KOPT-K1 (cell line): ENCODE measurements around the gene ANKRD11.
"Not testable (repeated sequence)": the region's sequence is repeated elsewhere in the genome, so short reads cannot be mapped to it uniquely, and the experiment has no call there.

ENCODE experiments used
- H3K27ac ChIP-seq: fragments of 200-600 bp; sonication (generic); 2 replicates; pipeline ENCODE4 v1.5.1; 2016; ENCODE audit warnings: antibody characterized with exemption, mild to moderate bottlenecking, low read depth, low read length; ENCODE audit not compliant: poor library complexity, severe bottlenecking
- H3K36me3 ChIP-seq: fragments of 200-600 bp; sonication (generic); 2 replicates; pipeline ENCODE4 v1.5.1; 2017; ENCODE audit warnings: antibody characterized with exemption, mild to moderate bottlenecking, low read length, moderate library complexity; ENCODE audit not compliant: insufficient read depth
- H3K9me3 ChIP-seq: fragments of 200-600 bp; sonication (generic); 2 replicates; pipeline ENCODE4 v1.5.1; 2017; ENCODE audit warnings: antibody characterized with exemption, low read length, mild to moderate bottlenecking; ENCODE audit not compliant: insufficient read depth, poor library complexity, severe bottlenecking

Gene ANKRD11

GRCh38 chr16:89423681-89424260 is 66.6 kb downstream of the ANKRD11 start:
- peaks cover 42% of the 10 kb centered on the region for H3K36me3 ChIP-seq
- H3K27ac ChIP-seq: peak overlapping the region; percentile 38

GRCh38 chr16:89422905-89423630 is 67.3 kb downstream of the ANKRD11 start:
- Histone ChIP-seq H3K27ac (peak overlapping the region; percentile 38), H3K9me3 (no peaks in the 10 kb centered on the region), H3K36me3 (peaks cover 47% of the 10 kb centered on the region)

More at GRCh38 chr16:89423681-89424260, 66.6 kb downstream of the ANKRD11 start:
- H3K9me3 ChIP-seq: no peaks in the 10 kb centered on the region

GRCh38 chr16:89422527-89422904 is 67.8 kb downstream of the ANKRD11 start:
- H3K36me3 ChIP-seq: peaks cover 53% of the 10 kb centered on the region
- no peak overlapping the region for H3K27ac ChIP-seq
- no peaks in the 10 kb centered on the region for H3K9me3 ChIP-seq

GRCh38 chr16:89421300-89421699 is 69.1 kb downstream of the ANKRD11 start:
- peaks cover 55% of the 10 kb centered on the region for H3K36me3 ChIP-seq
- not testable (repeated sequence) for H3K27ac ChIP-seq

GRCh38 chr16:89420204-89420603 is 70.2 kb downstream of the ANKRD11 start:
- Histone ChIP-seq H3K9me3 (no peaks in the 10 kb centered on the region), H3K27ac (no peak overlapping the region), H3K36me3 (peaks cover 53% of the 10 kb centered on the region)

More at GRCh38 chr16:89421300-89421699, 69.1 kb downstream of the ANKRD11 start:
- H3K9me3 ChIP-seq: not testable (repeated sequence)

GRCh38 chr16:89418352-89418751 is 72.0 kb downstream of the ANKRD11 start:
- H3K36me3 ChIP-seq: peaks cover 44% of the 10 kb centered on the region
- H3K27ac ChIP-seq: no peak overlapping the region
- no peaks in the 10 kb centered on the region for H3K9me3 ChIP-seq

- no peak overlapping the region for H3K27ac ChIP-seq
- H3K36me3 ChIP-seq: peaks cover 44% of the 10 kb centered on the region
- no peaks in the 10 kb centered on the region for H3K9me3 ChIP-seq
Observed at GRCh38 chr16:89417352-89417751, 73.0 kb downstream of the ANKRD11 start.

- no peaks in the 10 kb centered on the region for H3K9me3 ChIP-seq
- peaks cover 32% of the 10 kb centered on the region for H3K36me3 ChIP-seq
- H3K27ac ChIP-seq: no peak overlapping the region
Observed at GRCh38 chr16:89413811-89414585, 76.4 kb downstream of the ANKRD11 start.

- Histone ChIP-seq H3K36me3 (peaks cover 25% of the 10 kb centered on the region), H3K9me3 (no peaks in the 10 kb centered on the region), H3K27ac (no peak overlapping the region)
Observed at GRCh38 chr16:89412811-89413210, 77.5 kb downstream of the ANKRD11 start.

GRCh38 chr16:89411335-89411850 is 79.0 kb downstream of the ANKRD11 start:
- Histone ChIP-seq H3K27ac (no peak overlapping the region), H3K9me3 (no peaks in the 10 kb centered on the region), H3K36me3 (peaks cover 11% of the 10 kb centered on the region)

GRCh38 chr16:89410794-89411309 is 79.5 kb downstream of the ANKRD11 start:
- Histone ChIP-seq H3K9me3 (no peaks in the 10 kb centered on the region), H3K36me3 (peaks cover 5% of the 10 kb centered on the region), H3K27ac (peak overlapping the region; percentile 10)

GRCh38 chr16:89410322-89410721 is 80.0 kb downstream of the ANKRD11 start:
- no peak overlapping the region for H3K27ac ChIP-seq
- no peaks in the 10 kb centered on the region; the same call in 1 of the 2 replicates for H3K36me3 ChIP-seq
- no peaks in the 10 kb centered on the region for H3K9me3 ChIP-seq

- Histone ChIP-seq H3K27ac (peak overlapping the region; percentile 12), H3K36me3 (no peaks in the 10 kb centered on the region; the same call in 1 of the 2 replicates), H3K9me3 (no peaks in the 10 kb centered on the region)
Observed at GRCh38 chr16:89409161-89409711, 81.1 kb downstream of the ANKRD11 start.

GRCh38 chr16:89408315-89408714 is 82.0 kb downstream of the ANKRD11 start:
- Histone ChIP-seq H3K36me3 (no peaks in the 10 kb centered on the region; the same call in 1 of the 2 replicates), H3K27ac (peak overlapping the region; percentile 20), H3K9me3 (no peaks in the 10 kb centered on the region)

GRCh38 chr16:89407925-89408300 is 82.4 kb downstream of the ANKRD11 start:
- peak overlapping the region; percentile 20 for H3K27ac ChIP-seq

More at GRCh38 chr16:89407925-89408300, 82.4 kb downstream of the ANKRD11 start:
- no peaks in the 10 kb centered on the region; the same call in 1 of the 2 replicates for H3K36me3 ChIP-seq
- no peaks in the 10 kb centered on the region for H3K9me3 ChIP-seq
